ENCODE data around the gene ASF1A.

The ASF1A gene

DNA sequence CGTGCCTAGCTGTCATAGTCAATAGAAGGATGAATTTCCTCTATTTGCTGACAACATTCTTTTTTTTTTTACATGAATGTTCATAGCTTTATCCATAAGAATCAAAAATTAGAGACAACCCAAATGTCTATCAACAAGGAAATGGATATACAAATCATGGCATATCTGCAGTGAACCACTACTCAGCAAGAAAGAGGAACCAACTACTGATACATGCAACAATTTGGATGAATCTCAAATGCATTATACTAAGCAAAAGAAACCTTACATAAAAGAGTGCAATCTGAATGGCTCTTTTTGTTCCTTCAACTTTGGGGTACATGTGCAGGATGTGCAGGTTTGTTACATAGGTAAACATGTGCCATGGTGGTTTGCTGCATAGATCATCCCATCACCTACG, 58.7 kb downstream of the ASF1A start:
- H3K4me1 Mint-ChIP-seq (ENCODE audit: low read depth), result no peaks in the 10 kb centered on the region
- no peaks in the 10 kb centered on the region for H3K27me3 Mint-ChIP-seq
- H3K36me3 Mint-ChIP-seq (ENCODE audit: low read depth), result no peaks in the 10 kb centered on the region
- peaks cover 5% of the 10 kb centered on the region for H3K9me3 Mint-ChIP-seq
- no peak overlapping the region for H3K4me3 Mint-ChIP-seq
- H3K27ac Mint-ChIP-seq, result no peak overlapping the region

DNA sequence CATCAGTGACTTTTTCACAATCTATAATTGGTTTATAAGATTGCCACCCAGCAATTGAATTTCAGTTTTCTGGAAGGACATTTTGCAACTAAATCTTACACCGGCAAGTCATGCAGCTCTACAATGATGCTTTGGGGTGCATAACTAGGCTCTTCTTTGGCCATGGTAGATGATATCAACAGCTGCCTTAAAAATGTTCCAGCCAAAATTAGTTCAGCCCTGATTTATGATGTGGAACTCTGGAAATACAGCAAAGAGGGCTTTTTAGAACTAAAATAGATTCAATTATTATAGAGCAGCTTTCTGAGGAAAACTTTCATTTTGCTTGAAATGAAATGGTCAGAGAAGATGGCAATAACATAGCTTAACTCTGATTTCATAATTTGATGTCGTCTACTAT, 59.4 kb downstream of the ASF1A start:
- Mint-ChIP-seq H3K9me3 (peaks cover 5% of the 10 kb centered on the region), H3K36me3 (ENCODE audit: low read depth) (no peaks in the 10 kb centered on the region), H3K27me3 (no peaks in the 10 kb centered on the region), H3K4me3 (no peak overlapping the region), H3K27ac (no peak overlapping the region), H3K4me1 (ENCODE audit: low read depth) (no peaks in the 10 kb centered on the region)
